ENCODE results near the gene DHX35. TPM values are rescaled to one million over a fixed set of nuclear protein-coding genes. Genes with fewer than 3 reads are reported as not detected.

Gene DHX35
- total RNA-seq, 1 donor from 2014 or later = 14.1 TPM

GRCh38 chr20:39021748-39022147, 59.6 kb downstream of the DHX35 start:
- DNase-seq (ENCODE audit: low spot score) = no peak

- no peak for DNase-seq (ENCODE audit: low spot score)
These were observed 63.7 kb downstream of the DHX35 start for GRCh38 chr20:39025883-39026282.

- no peak for DNase-seq (ENCODE audit: low spot score)
These were observed 67.2 kb downstream of the DHX35 start for GRCh38 chr20:39029364-39029763.

GRCh38 chr20:39032997-39033396, 70.9 kb downstream of the DHX35 start:
- DNase-seq (ENCODE audit: low spot score) = no peak

GRCh38 chr20:39036011-39036410, 73.9 kb downstream of the DHX35 start:
- no peak for DNase-seq (ENCODE audit: low spot score)

GRCh38 chr20:39036851-39037250, 74.7 kb downstream of the DHX35 start:
- no peak for DNase-seq (ENCODE audit: low spot score)

- DNase-seq (ENCODE audit: low spot score) = no peak
These were observed 75.9 kb downstream of the DHX35 start for GRCh38 chr20:39038047-39038446.

GRCh38 chr20:39038495-39038894, 76.4 kb downstream of the DHX35 start:
- DNase-seq (ENCODE audit: low spot score) = no peak

GRCh38 chr20:39039261-39039660, 77.1 kb downstream of the DHX35 start:
- DNase-seq (ENCODE audit: low spot score) = no peak

GRCh38 chr20:39040116-39040515, 78.0 kb downstream of the DHX35 start:
- DNase-seq (ENCODE audit: low spot score) = no peak

GRCh38 chr20:39041067-39041466, 78.9 kb downstream of the DHX35 start:
- DNase-seq (ENCODE audit: low spot score) = no peak

- no peak for DNase-seq (ENCODE audit: low spot score)
These were observed 80.4 kb downstream of the DHX35 start for GRCh38 chr20:39042279-39043150.

GRCh38 chr20:39044501-39044900, 82.4 kb downstream of the DHX35 start:
- no peak for DNase-seq (ENCODE audit: low spot score)

- DNase-seq (ENCODE audit: low spot score) = no peak
These were observed 83.5 kb downstream of the DHX35 start for GRCh38 chr20:39045676-39046075.

GRCh38 chr20:39047417-39047985, 85.4 kb downstream of the DHX35 start:
- DNase-seq (ENCODE audit: low spot score) = no peak

- DNase-seq (ENCODE audit: low spot score) = peak; percentile 78
These were observed 86.0 kb downstream of the DHX35 start for GRCh38 chr20:39048000-39048696.

- DNase-seq (ENCODE audit: low spot score) = no peak
These were observed 87.0 kb downstream of the DHX35 start for GRCh38 chr20:39049148-39049547.

- DNase-seq (ENCODE audit: low spot score) = peak; percentile 82
These were observed 87.8 kb downstream of the DHX35 start for GRCh38 chr20:39049684-39050554.

GRCh38 chr20:39050555-39050902, 88.4 kb downstream of the DHX35 start:
- no peak for DNase-seq (ENCODE audit: low spot score)

- DNase-seq (ENCODE audit: low spot score) = no peak
These were observed 90.5 kb downstream of the DHX35 start for GRCh38 chr20:39052676-39053075.

- DNase-seq (ENCODE audit: low spot score) = no peak
These were observed 95.0 kb downstream of the DHX35 start for GRCh38 chr20:39057143-39057542.

- no peak for DNase-seq (ENCODE audit: low spot score)
These were observed 95.8 kb downstream of the DHX35 start for GRCh38 chr20:39057911-39058310.
